Measurements from ENCODE around the gene SEMA6C.

DNA sequence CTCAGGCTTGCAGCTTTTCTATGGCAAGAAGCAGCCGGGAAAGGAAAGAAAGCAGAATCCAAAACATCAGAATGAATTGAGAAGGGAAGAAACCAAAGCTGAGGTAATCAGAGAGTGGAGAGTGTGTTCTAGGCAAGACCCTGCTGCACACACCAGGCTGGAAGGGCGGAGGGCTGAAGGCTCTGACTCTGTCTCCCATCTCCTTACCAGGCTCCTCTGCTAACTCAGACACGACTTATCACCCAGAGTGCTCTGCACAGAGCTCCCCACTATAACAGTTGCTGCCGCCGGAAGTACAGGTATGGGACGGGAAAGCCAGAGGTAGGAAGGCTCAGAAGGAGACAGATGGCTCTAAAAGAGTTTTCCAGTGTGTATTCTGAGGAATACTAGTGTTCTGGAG, 20.7 kb upstream of the SEMA6C start:
- no peak for TF ChIP-seq CTCF (conservative IDR thresholded peaks at IDR 0.05 in 1 of 2, IDR thresholded peaks at IDR 0.05 in 1 of 2; ENCODE audit: low read depth in 1 of 2, low read length in 2 of 2)
- TF ChIP-seq EZH2 (IDR thresholded peaks at IDR 0.05; ENCODE audit: low read length, missing control alignments), result no peak

Data from fibroblast of lung (primary cell).